Panc1 (cell line): ENCODE results near the gene ABRAXAS1. TPM values are rescaled to one million over a fixed set of nuclear protein-coding genes. Genes with fewer than 3 reads are reported as not detected.

Experiments used
- ATAC-seq: fragments of 200-7000 bp; cut with Tn5 transposase; 2 replicates; pipeline ENCODE4 v1.9.1; 2020; ENCODE audit warnings: mild to moderate bottlenecking, moderate library complexity
- Bru-seq: library from RNA; stranded (reverse); fragments of 400-500 nt; gene quantifications from one replicate; lab custom pipeline; 2021; lab: Mats Ljungman, UMichigan
- BruChase-seq, 2 experiments: library from RNA; stranded (reverse); fragments of 400-500 nt; gene quantifications; one replicate each; lab custom pipeline; 2021; lab: Mats Ljungman, UMichigan
- BruUV-seq: library from RNA; stranded (reverse); fragments of 400-500 nt; replicated peaks from 2 replicates; lab custom pipeline; 2021; lab: Mats Ljungman, UMichigan
- CTCF ChIA-PET: fragments of 300-600 bp; sonication (Branson Sonifier 250); formaldehyde crosslinking; loops from one replicate; lab custom pipeline; 2022; ENCODE audit warnings: antibody characterized with exemption; lab: Charles Lee
- POLR2A ChIA-PET: fragments of 300-600 bp; sonication (Branson Sonifier 250); formaldehyde crosslinking; loops from one replicate; lab custom pipeline; 2022; ENCODE audit warnings: antibody characterized with exemption; lab: Charles Lee
- DNase-seq: peaks from one replicate; pipeline ENCODE4 v3.0.0-alpha.2; 2010; ENCODE audit warnings: low read depth, low spot score
- H3K27ac ChIP-seq: 2 replicates; pipeline ENCODE4 v1.5.1; 2011; ENCODE audit warnings: mild to moderate bottlenecking, low read length, inconsistent platforms
- H3K27me3 ChIP-seq: fragments of 200-500 bp; sonication (Bioruptor generic); 2 replicates; pipeline ENCODE4 v1.6.0; 2014; ENCODE audit warnings: low read length, inconsistent platforms; ENCODE audit not compliant: control insufficient read depth, insufficient read depth
- H3K36me3 ChIP-seq: fragments of 200-500 bp; sonication (Bioruptor generic); 2 replicates; pipeline ENCODE4 v1.5.1; 2014; ENCODE audit warnings: inconsistent platforms, mild to moderate bottlenecking, low read length, moderate library complexity; ENCODE audit not compliant: control insufficient read depth, insufficient read depth
- H3K4me1 ChIP-seq: 2 replicates; pipeline ENCODE4 v1.5.1; 2011; ENCODE audit warnings: inconsistent platforms, mild to moderate bottlenecking, low read length, moderate library complexity; ENCODE audit not compliant: control insufficient read depth, insufficient read depth
- H3K4me3 ChIP-seq, 2 experiments: 2 replicates each; pipeline ENCODE4 v1.5.1; 2011 to 2012; ENCODE audit warnings: low read depth in 2 of 2, low read length in 2 of 2, mild to moderate bottlenecking in 2 of 2, inconsistent platforms in 1 of 2, moderate library complexity in 1 of 2
- H3K9me3 ChIP-seq: fragments of 200-500 bp; sonication (Bioruptor generic); 2 replicates; pipeline ENCODE4 v1.5.1; 2014; ENCODE audit warnings: low read depth, mild to moderate bottlenecking, inconsistent platforms, low read length, moderate library complexity; ENCODE audit not compliant: control insufficient read depth, insufficient read depth
- POLR2AphosphoS5 ChIP-seq: IDR thresholded peaks from 2 replicates; pipeline ENCODE4 v1.6.1; 2012; ENCODE audit warnings: mild to moderate bottlenecking, low read depth, low read length, moderate library complexity
- SIN3A ChIP-seq: IDR thresholded peaks from 2 replicates; pipeline ENCODE4 v1.6.1; 2012; ENCODE audit warnings: low read depth, mild to moderate bottlenecking, low read length, moderate library complexity, borderline replicate concordance; ENCODE audit not compliant: insufficient read depth
- TCF7L2 ChIP-seq: IDR thresholded peaks from 2 replicates; pipeline ENCODE4 v1.6.1; 2011; ENCODE audit warnings: mild to moderate bottlenecking, low read depth, low read length, inconsistent platforms
- in situ Hi-C: cut with HindIII; loops from 2 replicates; pipeline ENCODE4 v1.10.0; 2016; ENCODE audit warnings: low sequenced_read_pairs, low pct_unique_long_range_greater_than_20kb
- intact Hi-C: fragments of 100-400 bp; cut with micrococcal nuclease; formaldehyde crosslinking; loops from one replicate; pipeline ENCODE4 v1.10.0; 2022; ENCODE audit not compliant: unreplicated experiment
- long read RNA-seq: library from polyadenylated mRNA; unstranded; transcript quantifications from one replicate; pipeline ENCODE4 v2.0.0, GENCODE V29; 2021; ENCODE audit not compliant: unreplicated experiment
- polyA plus RNA-seq: library from polyadenylated mRNA; unstranded; fragments of >200 nt; gene quantifications from one replicate; pipeline ENCODE4 v1.2.1, GENCODE V29; 2012; ENCODE audit warnings: missing spikeins; ENCODE audit not compliant: insufficient read length
- total RNA-seq: library from RNA; stranded (reverse); gene quantifications from one replicate; pipeline ENCODE4 v1.2.1, GENCODE V29; 2021; ENCODE audit not compliant: unreplicated experiment
- TF ChIP-seq, protein P1 (sequence below): fragments of 450-650 bp; IDR thresholded peaks from 2 replicates; pipeline ENCODE4 v1.5.1; 2017; ENCODE audit warnings: mild to moderate bottlenecking
- TF ChIP-seq, protein P2 (sequence below), 2 experiments: IDR thresholded peaks; 2 replicates each; pipeline ENCODE4 v1.6.1; 2011 to 2012; ENCODE audit warnings: low read depth in 2 of 2, control low read depth in 1 of 2, low read length in 1 of 2, mild to moderate bottlenecking in 1 of 2, moderate library complexity in 1 of 2; ENCODE audit not compliant: insufficient read depth in 1 of 2

ABRAXAS1 gene
- total RNA-seq (8.3 TPM), Bru-seq, nascent RNA (percentile 56 among the genes with signal in this experiment), BruChase-seq, experiment 1, labeled RNA remaining after a 2-hour chase (percentile 61 among the genes with signal in this experiment), BruChase-seq, experiment 2, labeled RNA remaining after a 6-hour chase (percentile 64 among the genes with signal in this experiment)
- 4.7 TPM for polyA plus RNA-seq
- long read RNA-seq, full-length matches to known transcripts = 4 of 10 reads
- long read RNA-seq, partial matches to known transcripts = 0 of 10 reads
- long read RNA-seq, other reads (novel, unspliced or antisense) = 6 of 10 reads

DNA sequence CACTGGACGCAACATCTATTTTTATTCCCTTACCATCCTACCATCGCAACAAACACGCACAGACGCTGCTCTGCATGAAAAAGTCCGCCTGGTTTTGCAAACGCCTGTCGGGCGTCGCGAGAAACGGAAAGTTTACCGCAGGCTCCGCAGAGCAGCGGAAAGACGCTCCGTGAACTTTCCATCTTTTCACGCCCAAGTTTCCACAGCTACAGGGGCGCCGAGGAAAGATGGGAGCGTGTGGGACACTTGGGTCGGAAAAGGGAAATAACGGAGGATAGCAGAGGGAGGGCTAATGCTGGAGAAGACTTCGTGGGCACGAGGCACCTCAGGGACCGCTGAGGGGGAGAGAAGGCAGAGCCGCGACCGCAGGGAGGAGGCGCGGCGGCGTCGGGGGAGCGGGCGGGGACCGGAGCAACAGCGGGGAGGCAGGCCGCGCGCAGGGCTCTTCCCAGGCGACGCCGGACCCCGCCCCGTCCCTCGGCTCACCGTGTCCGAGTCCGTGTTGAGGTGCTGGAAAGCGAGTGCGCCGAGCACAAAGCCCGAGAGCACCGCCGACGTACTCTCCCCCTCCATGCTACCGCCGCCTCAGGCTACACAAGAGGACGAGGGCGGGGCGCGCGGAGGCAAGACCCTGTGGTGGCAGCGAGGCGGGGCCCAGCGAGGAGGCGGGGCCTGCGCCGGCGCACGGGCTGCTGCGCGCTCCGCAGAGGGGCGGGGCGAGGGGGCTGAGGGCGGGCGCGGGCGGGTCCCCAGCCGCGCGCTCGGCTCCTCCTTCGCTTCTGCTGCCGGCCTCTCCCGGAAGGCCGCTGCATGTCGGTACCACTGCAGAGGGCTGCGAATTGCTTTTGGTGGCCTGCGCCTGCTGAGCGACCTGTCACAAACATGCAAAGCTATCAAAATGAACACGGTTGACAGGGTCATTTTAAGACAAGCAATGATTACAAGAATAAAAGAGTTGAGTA lies at the start of gene ABRAXAS1:
Gene ABRAXAS1, minus strand, starts transcription at position 601 of the 962 bp plus-strand sequence. Its CDS starts 28 bp downstream, at position 573.
- Histone ChIP-seq H3K9me3 (no peaks in the 10 kb centered on the region), H3K4me3 (peak within 1 kb of the TSS; percentile 80 to 87), H3K4me1 (peaks cover 5% of the 10 kb centered on the region; the same call in 1 of the 2 replicates), H3K27ac (peak within 1 kb of the TSS; percentile 86), H3K36me3 (no peaks in the 10 kb centered on the region; the same call in 1 of the 2 replicates), H3K27me3 (no peaks in the 10 kb centered on the region)
- CTCF ChIA-PET = no interaction called here
- ATAC-seq (peak; percentile 97), DNase-seq (peak; percentile 18)
- POLR2A ChIA-PET = no interaction called here
- TF ChIP-seq TCF7L2 (no peak), POLR2AphosphoS5 (peak; percentile 45; the same call in 1 of the 2 replicates), SIN3A (no peak)
- TF ChIP-seq, protein P1, sequence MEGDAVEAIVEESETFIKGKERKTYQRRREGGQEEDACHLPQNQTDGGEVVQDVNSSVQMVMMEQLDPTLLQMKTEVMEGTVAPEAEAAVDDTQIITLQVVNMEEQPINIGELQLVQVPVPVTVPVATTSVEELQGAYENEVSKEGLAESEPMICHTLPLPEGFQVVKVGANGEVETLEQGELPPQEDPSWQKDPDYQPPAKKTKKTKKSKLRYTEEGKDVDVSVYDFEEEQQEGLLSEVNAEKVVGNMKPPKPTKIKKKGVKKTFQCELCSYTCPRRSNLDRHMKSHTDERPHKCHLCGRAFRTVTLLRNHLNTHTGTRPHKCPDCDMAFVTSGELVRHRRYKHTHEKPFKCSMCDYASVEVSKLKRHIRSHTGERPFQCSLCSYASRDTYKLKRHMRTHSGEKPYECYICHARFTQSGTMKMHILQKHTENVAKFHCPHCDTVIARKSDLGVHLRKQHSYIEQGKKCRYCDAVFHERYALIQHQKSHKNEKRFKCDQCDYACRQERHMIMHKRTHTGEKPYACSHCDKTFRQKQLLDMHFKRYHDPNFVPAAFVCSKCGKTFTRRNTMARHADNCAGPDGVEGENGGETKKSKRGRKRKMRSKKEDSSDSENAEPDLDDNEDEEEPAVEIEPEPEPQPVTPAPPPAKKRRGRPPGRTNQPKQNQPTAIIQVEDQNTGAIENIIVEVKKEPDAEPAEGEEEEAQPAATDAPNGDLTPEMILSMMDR = no peak
- TF ChIP-seq, protein P2, sequence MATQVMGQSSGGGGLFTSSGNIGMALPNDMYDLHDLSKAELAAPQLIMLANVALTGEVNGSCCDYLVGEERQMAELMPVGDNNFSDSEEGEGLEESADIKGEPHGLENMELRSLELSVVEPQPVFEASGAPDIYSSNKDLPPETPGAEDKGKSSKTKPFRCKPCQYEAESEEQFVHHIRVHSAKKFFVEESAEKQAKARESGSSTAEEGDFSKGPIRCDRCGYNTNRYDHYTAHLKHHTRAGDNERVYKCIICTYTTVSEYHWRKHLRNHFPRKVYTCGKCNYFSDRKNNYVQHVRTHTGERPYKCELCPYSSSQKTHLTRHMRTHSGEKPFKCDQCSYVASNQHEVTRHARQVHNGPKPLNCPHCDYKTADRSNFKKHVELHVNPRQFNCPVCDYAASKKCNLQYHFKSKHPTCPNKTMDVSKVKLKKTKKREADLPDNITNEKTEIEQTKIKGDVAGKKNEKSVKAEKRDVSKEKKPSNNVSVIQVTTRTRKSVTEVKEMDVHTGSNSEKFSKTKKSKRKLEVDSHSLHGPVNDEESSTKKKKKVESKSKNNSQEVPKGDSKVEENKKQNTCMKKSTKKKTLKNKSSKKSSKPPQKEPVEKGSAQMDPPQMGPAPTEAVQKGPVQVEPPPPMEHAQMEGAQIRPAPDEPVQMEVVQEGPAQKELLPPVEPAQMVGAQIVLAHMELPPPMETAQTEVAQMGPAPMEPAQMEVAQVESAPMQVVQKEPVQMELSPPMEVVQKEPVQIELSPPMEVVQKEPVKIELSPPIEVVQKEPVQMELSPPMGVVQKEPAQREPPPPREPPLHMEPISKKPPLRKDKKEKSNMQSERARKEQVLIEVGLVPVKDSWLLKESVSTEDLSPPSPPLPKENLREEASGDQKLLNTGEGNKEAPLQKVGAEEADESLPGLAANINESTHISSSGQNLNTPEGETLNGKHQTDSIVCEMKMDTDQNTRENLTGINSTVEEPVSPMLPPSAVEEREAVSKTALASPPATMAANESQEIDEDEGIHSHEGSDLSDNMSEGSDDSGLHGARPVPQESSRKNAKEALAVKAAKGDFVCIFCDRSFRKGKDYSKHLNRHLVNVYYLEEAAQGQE (IDR thresholded peaks at IDR 0.05; ENCODE audit: insufficient read depth in 1 of 2, low read depth in 2 of 2, low read length in 1 of 2) = no peak
- intact Hi-C loops = no loop called here
- in situ Hi-C loops = no loop called here
- BruUV-seq = no TSS peak

DNA sequence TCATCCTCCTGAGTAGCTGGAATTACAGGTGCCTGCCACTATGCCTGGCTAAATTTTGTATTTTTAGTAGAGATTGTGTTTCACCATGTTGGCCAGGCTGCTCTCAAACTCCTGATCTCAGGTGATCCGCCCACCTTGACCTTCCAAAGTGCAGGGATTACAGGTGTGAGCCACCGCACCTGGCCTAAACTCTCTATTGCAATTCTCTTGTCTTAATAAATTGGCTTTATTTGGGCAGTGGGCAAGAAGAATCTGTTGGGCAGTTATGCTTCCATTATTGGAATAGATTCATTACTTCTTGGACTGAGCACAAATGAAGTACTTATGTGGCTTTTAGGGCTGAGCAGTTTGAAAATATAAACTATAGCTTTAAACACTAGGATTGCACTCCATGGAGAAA lies 42.8 kb upstream of the ABRAXAS1 start:
- BruUV-seq = no TSS peak
- no peaks in the 10 kb centered on the region for H3K36me3 ChIP-seq
- ATAC-seq (no peak), DNase-seq (no peak)
- ChIA-PET CTCF (no interaction called here), POLR2A (no interaction called here)
- intact Hi-C loops = no loop called here
- H3K4me1 ChIP-seq = no peaks in the 10 kb centered on the region
- in situ Hi-C loops = no loop called here
- TF ChIP-seq, protein P2 (IDR thresholded peaks at IDR 0.05; ENCODE audit: insufficient read depth in 1 of 2, low read depth in 2 of 2, low read length in 1 of 2) = no peak
- no peak for TF ChIP-seq POLR2AphosphoS5
- no peak for TF ChIP-seq TCF7L2
- TF ChIP-seq, protein P1 = no peak
- TF ChIP-seq SIN3A = no peak
- H3K27ac ChIP-seq = no peak overlapping the region
- H3K9me3 ChIP-seq = no peaks in the 10 kb centered on the region
- H3K27me3 ChIP-seq = no peaks in the 10 kb centered on the region
- H3K4me3 ChIP-seq = no peak overlapping the region
